ENCODE results near the gene TEX9. TPM values are rescaled to one million over a fixed set of nuclear protein-coding genes. Genes with fewer than 3 reads are reported as not detected.

The TEX9 gene
- polyA plus RNA-seq, 3 donors, result 0.03 to 0.46 TPM; not detected in 1

DNA sequence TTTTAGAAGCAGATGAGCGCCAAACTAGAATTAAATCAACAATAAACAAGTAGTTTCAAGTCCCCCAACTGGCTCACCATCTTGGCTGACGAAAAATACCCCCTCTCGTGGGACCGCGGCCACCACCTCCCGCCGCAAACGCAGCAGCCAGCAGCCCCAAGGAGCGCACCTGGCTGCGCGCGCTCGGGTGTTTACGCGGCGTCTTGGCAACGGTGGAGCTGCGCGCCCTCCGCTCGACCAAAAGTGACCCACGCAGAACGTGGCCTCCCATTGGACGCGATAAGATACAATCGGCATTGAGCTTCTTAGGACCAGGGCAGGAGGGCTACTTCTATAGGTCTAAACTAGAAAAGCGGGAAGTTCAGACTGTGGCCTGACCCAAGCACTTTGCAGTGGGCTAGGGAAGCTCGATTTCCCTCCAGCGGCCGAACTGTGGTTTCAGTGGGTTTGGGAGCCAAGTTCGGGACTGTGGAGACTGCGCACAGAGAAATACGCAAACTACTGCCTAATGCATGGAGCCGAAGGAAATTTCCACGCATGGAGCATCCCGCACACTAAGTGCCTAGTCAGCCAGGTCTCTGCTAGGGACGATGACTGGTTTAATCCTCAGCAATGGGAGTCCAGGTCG, 99.8 kb downstream of the TEX9 start, which contains the start of gene MNS1:
TSS of gene MNS1 (minus strand) at position 245 of the 628 bp plus-strand sequence. CDS start at position 80, 165 bp downstream.
- Histone ChIP-seq H2AFZ (ENCODE audit: insufficient read depth, low read depth, low read length, poor library complexity, severe bottlenecking) (peak within 1 kb of the TSS; percentile 73), H3K4me3 (replicated peaks in 1 of 3; ENCODE audit: low read depth in 2 of 3, low read length in 3 of 3) (peak within 1 kb of the TSS; percentile 59 to 81 (median 60)), H3K27me3 (ENCODE audit: control insufficient read depth in 2 of 2, insufficient read depth in 2 of 2, low read length in 2 of 2) (no peaks in the 10 kb centered on the region), H3K79me2 (ENCODE audit: insufficient read depth, low read length) (no peaks in the 10 kb centered on the region), H3K9me3 (replicated peaks in 1 of 2; ENCODE audit: control insufficient read depth in 1 of 2, insufficient read depth in 1 of 2, low read length in 2 of 2) (no peaks in the 10 kb centered on the region), H4K20me1 (ENCODE audit: insufficient read depth, low read length) (no peaks in the 10 kb centered on the region), H3K27ac (ENCODE audit: low read depth in 1 of 2, low read length in 2 of 2) (peak within 1 kb of the TSS in 1 of 2 donors; percentile 36), H3K36me3 (replicated peaks in 1 of 2; ENCODE audit: control insufficient read depth in 1 of 2, insufficient read depth in 2 of 2, low read length in 2 of 2) (no peaks in the 10 kb centered on the region), H3K9ac (ENCODE audit: insufficient read depth, low read length, poor library complexity, severe bottlenecking) (peak within 1 kb of the TSS; percentile 44), H3K4me1 (ENCODE audit: control insufficient read depth in 1 of 2, insufficient read depth in 2 of 2, low read length in 2 of 2) (peaks cover 14 to 27% of the 10 kb centered on the region in 2 donors), H3K4me2 (replicated peaks; ENCODE audit: extremely low read depth, low read length, poor library complexity, severe bottlenecking) (peak within 1 kb of the TSS; percentile 74)
- Mint-ChIP-seq H3K9me3 (no peaks in the 10 kb centered on the region), H3K4me1 (peaks cover 29% of the 10 kb centered on the region), H3K4me3 (peak within 1 kb of the TSS; percentile 98 to 99), H3K27me3 (ENCODE audit: low read depth in 3 of 3) (no peaks in the 10 kb centered on the region), H3K27ac (peak within 1 kb of the TSS; percentile 74 to 92 (median 84)), H3K36me3 (no peaks in the 10 kb centered on the region)
- intact Hi-C loops (cut with micrococcal nuclease), result loop anchor here in 1 of 2 donors (5.0 kb wide), 1 partner anchor 228 kb away; no protein-coding TSS in a partner anchor
- TF ChIP-seq, protein P1, sequence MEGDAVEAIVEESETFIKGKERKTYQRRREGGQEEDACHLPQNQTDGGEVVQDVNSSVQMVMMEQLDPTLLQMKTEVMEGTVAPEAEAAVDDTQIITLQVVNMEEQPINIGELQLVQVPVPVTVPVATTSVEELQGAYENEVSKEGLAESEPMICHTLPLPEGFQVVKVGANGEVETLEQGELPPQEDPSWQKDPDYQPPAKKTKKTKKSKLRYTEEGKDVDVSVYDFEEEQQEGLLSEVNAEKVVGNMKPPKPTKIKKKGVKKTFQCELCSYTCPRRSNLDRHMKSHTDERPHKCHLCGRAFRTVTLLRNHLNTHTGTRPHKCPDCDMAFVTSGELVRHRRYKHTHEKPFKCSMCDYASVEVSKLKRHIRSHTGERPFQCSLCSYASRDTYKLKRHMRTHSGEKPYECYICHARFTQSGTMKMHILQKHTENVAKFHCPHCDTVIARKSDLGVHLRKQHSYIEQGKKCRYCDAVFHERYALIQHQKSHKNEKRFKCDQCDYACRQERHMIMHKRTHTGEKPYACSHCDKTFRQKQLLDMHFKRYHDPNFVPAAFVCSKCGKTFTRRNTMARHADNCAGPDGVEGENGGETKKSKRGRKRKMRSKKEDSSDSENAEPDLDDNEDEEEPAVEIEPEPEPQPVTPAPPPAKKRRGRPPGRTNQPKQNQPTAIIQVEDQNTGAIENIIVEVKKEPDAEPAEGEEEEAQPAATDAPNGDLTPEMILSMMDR (IDR thresholded peaks at IDR 0.05), result no peak
- DNase-seq, result peak; percentile 81 to 91 (median 90)
- 1% methylated on average over 37 of the region's 38 CpGs for WGBS (ENCODE audit: insufficient coverage)

DNA sequence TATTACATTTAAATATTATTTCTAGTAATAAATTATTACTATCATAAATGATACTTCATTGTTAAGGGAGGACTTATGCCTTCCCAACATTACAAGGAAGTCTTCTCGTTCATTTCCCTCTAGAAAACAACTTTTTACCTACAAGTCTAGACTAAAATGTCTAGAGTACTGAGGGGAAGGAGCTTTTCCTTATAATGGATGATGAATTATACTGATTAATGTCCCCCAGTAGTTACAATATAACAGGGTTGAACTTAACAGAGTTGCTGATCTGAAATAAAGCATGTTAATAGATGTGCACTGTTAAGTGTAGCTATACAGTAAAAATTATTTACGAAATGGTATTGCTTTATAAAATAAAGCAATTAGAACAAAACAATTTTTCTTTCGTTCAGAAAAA, 102.4 kb downstream of the TEX9 start:
- Histone ChIP-seq H3K36me3 (replicated peaks in 1 of 2; ENCODE audit: control insufficient read depth in 1 of 2, insufficient read depth in 2 of 2, low read length in 2 of 2) (no peaks in the 10 kb centered on the region), H3K9me3 (replicated peaks in 1 of 2; ENCODE audit: control insufficient read depth in 1 of 2, insufficient read depth in 1 of 2, low read length in 2 of 2) (no peaks in the 10 kb centered on the region), H3K27ac (ENCODE audit: low read depth in 1 of 2, low read length in 2 of 2) (no peak overlapping the region), H4K20me1 (ENCODE audit: insufficient read depth, low read length) (no peaks in the 10 kb centered on the region), H3K4me3 (replicated peaks in 1 of 3; ENCODE audit: low read depth in 2 of 3, low read length in 3 of 3) (no peak overlapping the region), H3K27me3 (ENCODE audit: control insufficient read depth in 2 of 2, insufficient read depth in 2 of 2, low read length in 2 of 2) (no peaks in the 10 kb centered on the region), H3K4me2 (replicated peaks; ENCODE audit: extremely low read depth, low read length, poor library complexity, severe bottlenecking) (no peak overlapping the region), H3K4me1 (ENCODE audit: control insufficient read depth in 1 of 2, insufficient read depth in 2 of 2, low read length in 2 of 2) (peaks cover 14 to 27% of the 10 kb centered on the region in 2 donors), H3K9ac (ENCODE audit: insufficient read depth, low read length, poor library complexity, severe bottlenecking) (no peak overlapping the region), H3K79me2 (ENCODE audit: insufficient read depth, low read length) (no peaks in the 10 kb centered on the region), H2AFZ (ENCODE audit: insufficient read depth, low read depth, low read length, poor library complexity, severe bottlenecking) (peak overlapping the region; percentile 79)
- H3K4me1 Mint-ChIP-seq, result peaks cover 26% of the 10 kb centered on the region
- no CpG with 5 or more reads among the region's 3 CpGs for WGBS (ENCODE audit: insufficient coverage)
- intact Hi-C loops (cut with micrococcal nuclease), result loop anchor here in 1 of 2 donors (5.0 kb wide), 1 partner anchor 230 kb away; no protein-coding TSS in a partner anchor
- TF ChIP-seq, protein P1 (IDR thresholded peaks at IDR 0.05), result no peak
- no peaks in the 10 kb centered on the region for H3K9me3 Mint-ChIP-seq
- no peaks in the 10 kb centered on the region for H3K36me3 Mint-ChIP-seq
- peaks cover 0 to 2% (median 0%) of the 10 kb centered on the region in 3 donors for H3K27me3 Mint-ChIP-seq (ENCODE audit: low read depth in 3 of 3)
- H3K4me3 Mint-ChIP-seq, result no peak overlapping the region
- no peak for DNase-seq
- no peak overlapping the region for H3K27ac Mint-ChIP-seq
